HL-60 (cell line): ENCODE data around the gene TRABD.

ENCODE experiments used
- DNase-seq, 2 experiments: peaks; one replicate each; pipeline ENCODE4 v3.0.0-alpha.2; 2010 to 2020; ENCODE audit warnings: low read depth in 1 of 2, low spot score in 1 of 2
- H3K27ac ChIP-seq: fragments of 250-450 bp; sonication (Bioruptor Pico); replicated peaks from 2 replicates; pipeline ENCODE4 v1.5.1; 2020; ENCODE audit warnings: mild to moderate bottlenecking, moderate library complexity
- H3K27me3 ChIP-seq: fragments of 250-450 bp; sonication (Bioruptor Pico); 2 replicates; pipeline ENCODE4 v1.5.1; 2021; ENCODE audit warnings: mild to moderate bottlenecking, moderate library complexity; ENCODE audit not compliant: insufficient read depth, poor library complexity, severe bottlenecking
- H3K4me3 ChIP-seq: replicated peaks from 2 replicates; pipeline ENCODE4 v1.5.1; 2011; ENCODE audit warnings: mild to moderate bottlenecking, control low read depth, low read length; ENCODE audit not compliant: insufficient read depth
- CTCF ChIP-seq: IDR thresholded peaks from one replicate; pipeline ENCODE4 v1.5.1; 2011; ENCODE audit warnings: low read length, control low read depth, inconsistent platforms; ENCODE audit not compliant: insufficient read depth
- GABPA ChIP-seq: IDR thresholded peaks from 2 replicates; pipeline ENCODE4 v1.6.1; 2012; ENCODE audit warnings: low read depth
- POLR2AphosphoS5 ChIP-seq: IDR thresholded peaks from 2 replicates; pipeline ENCODE4 v1.6.1; 2012; ENCODE audit warnings: low read depth
- REST ChIP-seq: IDR thresholded peaks from 2 replicates; pipeline ENCODE4 v1.6.1; 2012; ENCODE audit warnings: low read depth; ENCODE audit not compliant: insufficient replicate concordance
- SPI1 ChIP-seq: IDR thresholded peaks from 2 replicates; pipeline ENCODE4 v1.6.1; 2012; ENCODE audit warnings: low read depth, mild to moderate bottlenecking, borderline replicate concordance

TRABD gene

GRCh38 chr22:50245214-50246072 lies 59.7 kb downstream of the TRABD start:
- TF ChIP-seq GABPA (no peak), POLR2AphosphoS5 (no peak), CTCF (no peak), REST (no peak), SPI1 (no peak)
- H3K27me3 ChIP-seq, result no peaks in the 10 kb centered on the region
- DNase-seq, result no peak
- peak overlapping the region; percentile 96 for H3K4me3 ChIP-seq
- H3K27ac ChIP-seq, result peak overlapping the region; percentile 82

GRCh38 chr22:50246242-50247175 lies 60.8 kb downstream of the TRABD start:
- no peak for TF ChIP-seq SPI1
- TF ChIP-seq POLR2AphosphoS5, result no peak
- TF ChIP-seq REST, result no peak
- TF ChIP-seq CTCF, result no peak
- no peak for TF ChIP-seq GABPA
- Histone ChIP-seq H3K4me3 (no peak overlapping the region), H3K27ac (no peak overlapping the region), H3K27me3 (no peaks in the 10 kb centered on the region)
- DNase-seq, result no peak

- Histone ChIP-seq H3K27me3 (no peaks in the 10 kb centered on the region), H3K27ac (no peak overlapping the region; the same call in 1 of the 2 replicates), H3K4me3 (no peak overlapping the region)
- TF ChIP-seq POLR2AphosphoS5 (peak; percentile 39; the same call in 1 of the 2 replicates), REST (no peak), GABPA (no peak), CTCF (no peak), SPI1 (no peak)
- peak in 1 of 2 experiments; percentile 62 for DNase-seq
These were observed 62.0 kb downstream of the TRABD start for GRCh38 chr22:50247748-50248147.
